ENCODE measurements around the gene ICAM4. TPM values are rescaled to one million over a fixed set of nuclear protein-coding genes. Genes with fewer than 3 reads are reported as not detected.

ICAM4 gene
- total RNA-seq, 2 donors from 2014 or later = 0.26 TPM; not detected in 1

- Histone ChIP-seq H3K4me3 (no peak overlapping the region), H3K27me3 (no peaks in the 10 kb centered on the region), H3K27ac (no peak overlapping the region), H3K4me1 (no peaks in the 10 kb centered on the region), H3K36me3 (replicated peaks in 1 of 2; ENCODE audit: insufficient read depth in 1 of 2, low read depth in 2 of 2) (no peaks in the 10 kb centered on the region), H3K9me3 (no peaks in the 10 kb centered on the region)
- ATAC-seq (no peak), DNase-seq (no peak)
- intact Hi-C loops (cut with DNase I) = no loop called here
- 81 to 99% methylated on average over 5 of the region's 5 CpGs for WGBS, 2 donors
- no peak for TF ChIP-seq CTCF (IDR thresholded peaks at IDR 0.05)
- no peak for TF ChIP-seq POLR2A (IDR thresholded peaks at IDR 0.05)
Measured at GRCh38 chr19:10306327-10306726, 19.6 kb downstream of the ICAM4 start.

- Histone ChIP-seq H3K4me3 (no peak within 1 kb of the TSS), H3K4me1 (peaks cover under 1% of the 10 kb centered on the region), H3K9me3 (no peaks in the 10 kb centered on the region), H3K27ac (no peak within 1 kb of the TSS), H3K36me3 (replicated peaks in 1 of 2; ENCODE audit: insufficient read depth in 1 of 2, low read depth in 2 of 2) (no peaks in the 10 kb centered on the region), H3K27me3 (no peaks in the 10 kb centered on the region)
- DNase-seq (no peak), ATAC-seq (no peak)
- intact Hi-C loops (cut with DNase I) = no loop called here
- WGBS, 2 donors = 88 to 93% methylated on average over 20 to 24 of the region's 24 CpGs
- TF ChIP-seq POLR2A (IDR thresholded peaks at IDR 0.05) (no peak), CTCF (IDR thresholded peaks at IDR 0.05) (no peak)
Measured at GRCh38 chr19:10309423-10309822, 22.7 kb downstream of the ICAM4 start, which contains the start of gene ZGLP1. Gene ZGLP1, minus strand, starts transcription at chr19:10309815.

- DNase-seq (peak; percentile 92 to 93 (median 92)), ATAC-seq (peak; percentile 91)
- Histone ChIP-seq H3K4me1 (peaks cover 16% of the 10 kb centered on the region), H3K27ac (peak within 1 kb of the TSS in 3 of 4 donors; percentile 55 to 68 (median 63)), H3K9me3 (no peaks in the 10 kb centered on the region), H3K4me3 (peak within 1 kb of the TSS; percentile 87 to 90), H3K36me3 (replicated peaks in 1 of 2; ENCODE audit: insufficient read depth in 1 of 2, low read depth in 2 of 2) (peaks cover 0 to 8% of the 10 kb centered on the region in 2 donors), H3K27me3 (no peaks in the 10 kb centered on the region)
- 0 to 1% methylated on average over 17 to 52 of the region's 55 CpGs for WGBS, 2 donors
- intact Hi-C loops (cut with DNase I) = no loop called here
- peak in 2 of 3 donors; percentile 37 to 44 for TF ChIP-seq POLR2A (IDR thresholded peaks at IDR 0.05)
- peak in 1 of 7 experiments; percentile 6 for TF ChIP-seq CTCF (IDR thresholded peaks at IDR 0.05)
Measured at GRCh38 chr19:10315335-10316214, 28.8 kb downstream of the ICAM4 start, which contains the start of gene FDX2. Gene FDX2, minus strand, starts transcription at chr19:10316015. Its CDS starts 19 bp downstream, at chr19:10315996.

GRCh38 chr19:10316229-10317044 lies 29.7 kb downstream of the ICAM4 start:
- intact Hi-C loops (cut with DNase I) = no loop called here
- WGBS, 2 donors = 59 to 79% methylated on average over 8 to 16 of the region's 19 CpGs
- Histone ChIP-seq H3K27me3 (no peaks in the 10 kb centered on the region), H3K4me1 (peaks cover 16% of the 10 kb centered on the region), H3K4me3 (no peak overlapping the region), H3K36me3 (replicated peaks in 1 of 2; ENCODE audit: insufficient read depth in 1 of 2, low read depth in 2 of 2) (peaks cover 0 to 10% of the 10 kb centered on the region in 2 donors), H3K27ac (peak overlapping the region in 3 of 4 donors; percentile 55 to 68 (median 63)), H3K9me3 (no peaks in the 10 kb centered on the region)
- DNase-seq = peak in 2 of 4 donors; percentile 23 to 33
- TF ChIP-seq POLR2A (IDR thresholded peaks at IDR 0.05) (no peak), CTCF (IDR thresholded peaks at IDR 0.05) (no peak)
- ATAC-seq = peak; percentile 12
